ENCODE measurements around the gene SLC2A6.

Gene SLC2A6, protein sequence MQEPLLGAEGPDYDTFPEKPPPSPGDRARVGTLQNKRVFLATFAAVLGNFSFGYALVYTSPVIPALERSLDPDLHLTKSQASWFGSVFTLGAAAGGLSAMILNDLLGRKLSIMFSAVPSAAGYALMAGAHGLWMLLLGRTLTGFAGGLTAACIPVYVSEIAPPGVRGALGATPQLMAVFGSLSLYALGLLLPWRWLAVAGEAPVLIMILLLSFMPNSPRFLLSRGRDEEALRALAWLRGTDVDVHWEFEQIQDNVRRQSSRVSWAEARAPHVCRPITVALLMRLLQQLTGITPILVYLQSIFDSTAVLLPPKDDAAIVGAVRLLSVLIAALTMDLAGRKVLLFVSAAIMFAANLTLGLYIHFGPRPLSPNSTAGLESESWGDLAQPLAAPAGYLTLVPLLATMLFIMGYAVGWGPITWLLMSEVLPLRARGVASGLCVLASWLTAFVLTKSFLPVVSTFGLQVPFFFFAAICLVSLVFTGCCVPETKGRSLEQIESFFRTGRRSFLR

GRCh38 chr9:133478851-133479711 is at the start of gene SLC2A6:
SLC2A6 (minus strand) TSS chr9:133479099; CDS start chr9:133479059, 40 bp downstream.
- DNase-seq, result peak; percentile 70
- in situ Hi-C loops (cut with MboI; ENCODE audit: low pct_unique_long_range_greater_than_20kb, low sequenced_read_pairs), result no loop called here

DNA sequence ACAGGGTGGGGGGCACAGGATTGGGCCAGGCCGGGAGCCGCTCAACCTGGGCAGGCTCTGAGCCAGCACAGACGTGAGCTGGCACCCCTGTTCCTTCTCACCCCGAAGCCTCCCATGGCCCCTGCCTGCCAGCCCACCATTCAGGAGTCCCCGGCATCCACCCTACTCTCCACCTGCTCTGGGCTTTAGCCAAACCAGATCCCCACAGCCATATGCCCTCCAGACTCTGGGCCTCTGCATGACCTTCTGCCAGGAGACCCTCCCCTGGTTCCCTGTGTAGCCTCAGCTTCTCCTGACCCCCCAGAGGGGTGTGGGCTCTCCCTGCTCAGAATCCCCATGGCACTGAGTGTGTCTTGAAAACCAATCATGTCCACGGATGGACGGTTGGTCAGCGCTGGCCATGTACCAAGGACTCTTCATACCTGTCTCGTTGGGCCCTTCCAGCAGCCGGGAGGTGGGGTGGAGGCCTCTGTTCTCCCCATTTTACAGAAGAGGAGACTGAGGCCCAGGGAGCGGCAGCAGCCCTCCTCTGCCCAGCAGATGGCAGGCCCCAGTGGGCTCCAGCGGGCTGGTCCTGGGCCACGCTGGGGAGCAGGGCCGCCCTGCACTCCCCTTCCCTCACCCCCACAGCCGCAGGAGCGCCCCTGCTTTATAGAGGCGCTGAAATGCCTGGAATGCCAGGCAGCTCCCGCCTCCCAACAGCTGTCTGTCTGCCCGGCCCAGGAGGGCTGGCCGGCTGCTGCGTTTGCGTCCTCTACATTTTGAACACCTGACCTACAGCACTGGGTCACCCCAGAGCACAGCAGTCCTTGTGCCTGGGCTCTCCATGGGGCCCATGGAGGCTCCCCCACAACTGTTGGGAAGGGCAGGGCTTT is 49.3 kb upstream of the SLC2A6 start:
- no peak for DNase-seq
- in situ Hi-C loops (cut with MboI; ENCODE audit: low pct_unique_long_range_greater_than_20kb, low sequenced_read_pairs), result loop anchor here (25.0 kb wide), 1 partner anchor 459 kb away; the partner anchor contains the start of gene VAV2

DNA sequence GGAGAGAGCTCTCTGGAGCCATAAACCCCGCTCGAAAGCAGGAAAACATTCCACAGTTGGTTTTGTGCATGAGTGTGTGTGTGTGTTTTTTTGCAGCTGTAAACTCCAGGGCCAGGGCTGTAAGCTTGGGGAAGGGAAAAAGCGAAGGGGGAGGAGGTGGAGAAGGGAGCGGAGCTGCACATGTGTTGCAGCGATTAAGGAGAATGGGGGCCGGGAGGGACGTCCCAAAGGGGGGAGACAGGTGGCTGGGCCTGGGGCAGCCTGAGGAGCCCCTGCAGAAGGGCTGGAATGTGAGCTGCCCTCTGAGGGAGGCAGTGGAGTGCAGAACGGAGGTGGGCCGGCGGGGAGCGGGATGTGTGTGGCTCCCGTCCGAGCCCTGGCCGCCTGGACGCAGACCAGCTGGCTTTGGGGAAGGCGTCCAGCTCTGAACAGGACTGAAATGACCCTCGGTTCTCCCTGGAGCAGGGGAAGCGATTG is 48.6 kb upstream of the SLC2A6 start:
- in situ Hi-C loops (cut with MboI; ENCODE audit: low pct_unique_long_range_greater_than_20kb, low sequenced_read_pairs), result loop anchor here (25.0 kb wide), 1 partner anchor 460 kb away; the partner anchor contains the start of gene VAV2
- no peak for DNase-seq

- in situ Hi-C loops (cut with MboI; ENCODE audit: low pct_unique_long_range_greater_than_20kb, low sequenced_read_pairs), result loop anchor here (25.0 kb wide), 1 partner anchor 460 kb away; the partner anchor contains the start of gene VAV2
- no peak for DNase-seq
Observed at GRCh38 chr9:133526721-133527321, 47.9 kb upstream of the SLC2A6 start.

GRCh38 chr9:133525677-133526076 is 46.8 kb upstream of the SLC2A6 start:
- in situ Hi-C loops (cut with MboI; ENCODE audit: low pct_unique_long_range_greater_than_20kb, low sequenced_read_pairs), result loop anchor here (25.0 kb wide), 1 partner anchor 462 kb away; the partner anchor contains the start of gene VAV2

DNA sequence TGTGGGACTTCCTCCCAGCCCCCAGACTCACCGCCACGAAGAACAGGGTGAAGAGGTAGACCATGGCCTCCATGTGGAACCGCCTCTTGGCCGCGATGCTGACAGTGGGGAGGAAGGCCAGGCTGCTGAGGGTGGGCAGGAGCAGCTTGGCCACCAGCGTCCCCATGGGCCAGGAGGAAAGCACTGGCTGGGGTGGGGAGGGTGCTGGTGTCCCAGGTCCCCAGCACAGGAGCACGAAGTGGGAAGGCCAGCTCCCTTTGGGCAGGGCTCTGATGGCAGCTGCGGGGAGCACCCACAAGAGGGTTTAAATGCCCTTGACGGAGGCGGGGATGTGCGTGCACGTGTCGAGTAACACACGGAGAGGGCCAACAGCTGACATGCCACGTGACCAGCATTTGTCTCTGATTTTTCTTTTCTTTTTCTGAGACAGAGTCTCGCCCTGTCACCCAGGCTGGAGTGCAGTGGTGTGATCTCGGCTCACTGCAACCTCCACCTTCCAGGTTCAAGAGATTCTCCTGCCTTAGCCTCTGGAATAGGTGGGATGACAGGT is 45.9 kb upstream of the SLC2A6 start, which contains the start of gene MYMK:
Gene MYMK (minus strand): TSS at position 281 of the 550 bp plus-strand sequence. CDS start 115 bp downstream, at position 166.
- no peak for DNase-seq
- in situ Hi-C loops (cut with MboI; ENCODE audit: low pct_unique_long_range_greater_than_20kb, low sequenced_read_pairs), result loop anchor here (25.0 kb wide), 1 partner anchor 463 kb away; the partner anchor contains the start of gene VAV2

More at GRCh38 chr9:133525677-133526076, 46.8 kb upstream of the SLC2A6 start:
- no peak for DNase-seq

DNA sequence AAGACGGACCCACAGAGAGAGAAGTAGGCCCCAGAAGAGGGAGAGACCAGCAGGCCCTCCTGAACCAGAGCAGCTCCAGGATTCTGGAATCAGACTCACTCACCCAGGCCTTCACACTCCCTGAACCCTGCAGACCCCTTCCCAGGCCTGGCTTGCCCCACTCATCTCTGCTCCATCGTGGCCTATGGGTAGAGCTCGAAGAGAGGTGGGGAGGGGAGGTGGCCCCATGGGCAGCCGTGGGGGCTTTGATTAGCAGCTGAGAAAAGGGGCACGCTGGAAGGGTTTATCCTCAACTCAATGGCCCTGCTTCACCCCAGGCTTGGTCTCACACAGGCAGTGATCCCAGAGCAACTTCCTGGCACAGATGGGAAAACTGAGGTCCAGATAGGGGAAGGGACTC is 45.2 kb upstream of the SLC2A6 start:
- in situ Hi-C loops (cut with MboI; ENCODE audit: low pct_unique_long_range_greater_than_20kb, low sequenced_read_pairs), result no loop called here
- no peak for DNase-seq

DNA sequence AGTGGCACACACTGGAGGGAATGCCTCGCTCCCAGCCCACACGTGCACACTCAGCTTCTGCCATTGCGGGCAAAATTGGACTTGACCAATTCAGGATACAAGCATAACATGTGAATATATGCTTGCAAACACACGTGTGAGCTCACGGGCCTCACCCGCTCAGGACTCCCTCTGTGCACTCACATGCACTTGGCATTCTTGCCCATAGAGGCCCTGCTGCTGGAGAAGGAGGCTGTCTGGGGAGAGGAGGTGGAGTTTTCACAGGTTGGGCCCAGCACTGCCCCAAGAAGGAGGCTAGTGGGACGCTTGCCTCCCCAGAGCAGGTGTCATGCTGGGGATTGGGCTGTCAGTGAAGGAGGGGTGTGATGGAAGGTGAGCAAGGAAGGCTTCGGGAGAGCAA is 44.2 kb upstream of the SLC2A6 start:
- DNase-seq, result no peak
- in situ Hi-C loops (cut with MboI; ENCODE audit: low pct_unique_long_range_greater_than_20kb, low sequenced_read_pairs), result no loop called here

GRCh38 chr9:133522073-133522910 is 43.4 kb upstream of the SLC2A6 start:
- in situ Hi-C loops (cut with MboI; ENCODE audit: low pct_unique_long_range_greater_than_20kb, low sequenced_read_pairs), result no loop called here
- no peak for DNase-seq

- no peak for DNase-seq
Observed at GRCh38 chr9:133521122-133522072, 42.5 kb upstream of the SLC2A6 start.

DNA sequence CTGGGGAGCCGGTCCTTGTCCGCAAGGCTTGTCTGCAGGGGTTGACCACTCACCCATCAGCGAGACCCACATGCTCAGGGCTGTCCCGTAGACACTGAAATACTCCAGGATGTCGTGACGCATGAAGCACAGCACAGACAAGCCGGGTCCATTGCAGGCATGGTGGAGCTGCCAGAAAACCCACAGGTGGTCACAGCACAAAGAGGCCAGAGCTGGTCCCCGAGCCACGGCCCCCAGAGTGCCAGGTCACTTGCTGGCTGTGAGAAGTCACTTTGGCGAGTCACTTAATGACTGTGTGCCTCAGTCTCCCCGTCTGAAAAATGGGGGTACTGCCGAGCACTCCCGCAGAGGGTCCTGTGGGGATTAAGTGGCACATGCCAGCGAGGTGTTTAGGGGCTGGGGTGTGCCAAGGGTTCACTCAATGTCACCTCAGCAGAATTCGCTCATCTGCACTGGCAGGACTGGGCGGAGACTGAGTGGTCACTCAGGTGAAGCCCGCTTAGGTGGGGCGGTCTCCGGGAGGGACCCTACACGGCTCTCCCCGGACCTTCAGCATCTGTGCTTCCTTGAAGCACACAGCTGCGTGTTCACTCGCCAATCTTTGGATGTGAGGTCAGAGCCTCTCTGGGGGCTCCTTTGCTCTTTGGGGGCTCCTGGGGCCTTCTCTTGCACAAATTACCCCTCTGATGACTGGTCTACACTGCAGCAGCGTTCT is 41.4 kb upstream of the SLC2A6 start:
- no peak for DNase-seq
- in situ Hi-C loops (cut with MboI; ENCODE audit: low pct_unique_long_range_greater_than_20kb, low sequenced_read_pairs), result no loop called here

More at GRCh38 chr9:133521122-133522072, 42.5 kb upstream of the SLC2A6 start:
- in situ Hi-C loops (cut with MboI; ENCODE audit: low pct_unique_long_range_greater_than_20kb, low sequenced_read_pairs), result no loop called here

GRCh38 chr9:133519693-133520092 is 40.8 kb upstream of the SLC2A6 start:
- DNase-seq, result no peak
- in situ Hi-C loops (cut with MboI; ENCODE audit: low pct_unique_long_range_greater_than_20kb, low sequenced_read_pairs), result no loop called here

- no peak for DNase-seq
- in situ Hi-C loops (cut with MboI; ENCODE audit: low pct_unique_long_range_greater_than_20kb, low sequenced_read_pairs), result no loop called here
Observed at GRCh38 chr9:133518706-133519449, 40.0 kb upstream of the SLC2A6 start.

- DNase-seq, result no peak
- in situ Hi-C loops (cut with MboI; ENCODE audit: low pct_unique_long_range_greater_than_20kb, low sequenced_read_pairs), result no loop called here
Observed at GRCh38 chr9:133518200-133518599, 39.3 kb upstream of the SLC2A6 start.

GRCh38 chr9:133517711-133518110 is 38.8 kb upstream of the SLC2A6 start:
- no peak for DNase-seq
- in situ Hi-C loops (cut with MboI; ENCODE audit: low pct_unique_long_range_greater_than_20kb, low sequenced_read_pairs), result no loop called here

Measured in KBM-7 (cell line).